Neural cell (in vitro differentiated cells): ENCODE results near the gene CRLF2. TPM values are rescaled to one million over a fixed set of nuclear protein-coding genes. Genes with fewer than 3 reads are reported as not detected.

ENCODE experiments used
- H2AFZ ChIP-seq: fragments of 200-600, 300-800 bp; sonication (generic), shearing (Covaris generic); 2 replicates; pipeline ENCODE4 v1.6.0; 2014; ENCODE audit warnings: low read depth, mild to moderate bottlenecking, antibody characterized with exemption, low read length, moderate library complexity
- H3F3A ChIP-seq: fragments of 200-600 bp; shearing (Covaris generic); 2 replicates; pipeline ENCODE4 v1.6.1; 2016; ENCODE audit warnings: mild to moderate bottlenecking, moderate library complexity, mixed read lengths, antibody characterized with exemption, low read length; ENCODE audit not compliant: insufficient read depth, poor library complexity, severe bottlenecking
- H3K27ac ChIP-seq: fragments of 200-600, 300-800 bp; sonication (generic), shearing (Covaris generic); 2 replicates; pipeline ENCODE4 v1.5.1; 2014; ENCODE audit warnings: mild to moderate bottlenecking, low read length, moderate library complexity
- H3K27me3 ChIP-seq: fragments of 300-800, 200-600 bp; sonication (generic), shearing (Covaris generic); 2 replicates; pipeline ENCODE4 v1.6.0; 2014; ENCODE audit warnings: mild to moderate bottlenecking, low read depth, low read length, moderate library complexity; ENCODE audit not compliant: insufficient read depth
- H3K36me3 ChIP-seq: fragments of 300-800, 200-600 bp; sonication (generic), shearing (Covaris generic); 2 replicates; pipeline ENCODE4 v1.5.1; 2014; ENCODE audit warnings: mild to moderate bottlenecking, antibody characterized with exemption, low read length, moderate library complexity; ENCODE audit not compliant: insufficient read depth
- H3K4me2 ChIP-seq: fragments of 300-800, 200-600 bp; sonication (generic), shearing (Covaris generic); 2 replicates; pipeline ENCODE4 v1.6.0; 2014; ENCODE audit warnings: mild to moderate bottlenecking, low read length
- H3K4me3 ChIP-seq: fragments of 300-800, 200-600 bp; sonication (generic), shearing (Covaris generic); 2 replicates; pipeline ENCODE4 v1.5.1; 2014; ENCODE audit warnings: mild to moderate bottlenecking, low read length, moderate library complexity
- H3K79me2 ChIP-seq: fragments of 200-600 bp; shearing (Covaris generic); replicated peaks from 2 replicates; pipeline ENCODE4 v1.6.0; 2014; ENCODE audit warnings: mild to moderate bottlenecking, low read length, moderate library complexity; ENCODE audit not compliant: insufficient read depth
- H3K9ac ChIP-seq: fragments of 300-800, 200-600 bp; sonication (generic), shearing (Covaris generic); 2 replicates; pipeline ENCODE4 v1.6.1; 2016; ENCODE audit warnings: mild to moderate bottlenecking, low read length, mixed read lengths
- H3K9me2 ChIP-seq: fragments of 200-600 bp; shearing (Covaris generic); 2 replicates; pipeline ENCODE4 v1.6.1; 2016; ENCODE audit warnings: mild to moderate bottlenecking, low read length, mixed read lengths; ENCODE audit not compliant: insufficient read depth
- H3K9me3 ChIP-seq: fragments of 200-600, 300-800 bp; sonication (generic), shearing (Covaris generic); 2 replicates; pipeline ENCODE4 v1.6.1; 2016; ENCODE audit warnings: mild to moderate bottlenecking, mixed run types, low read length, moderate library complexity, mixed read lengths
- H4K20me1 ChIP-seq: fragments of 200-600 bp; shearing (Covaris generic); 2 replicates; pipeline ENCODE4 v1.6.1; 2016; ENCODE audit warnings: mild to moderate bottlenecking, mixed run types; ENCODE audit not compliant: insufficient read depth
- EP300 ChIP-seq: fragments of 450-650 bp; conservative IDR thresholded peaks from 2 replicates; pipeline ENCODE4 v1.6.1; 2014; ENCODE audit warnings: antibody characterized with exemption, mild to moderate bottlenecking, moderate library complexity; ENCODE audit not compliant: poor library complexity, severe bottlenecking
- EZH2 ChIP-seq: fragments of 200-600, 300-800 bp; shearing (Covaris generic), sonication (generic); IDR thresholded peaks from 2 replicates; pipeline ENCODE4 v1.6.1; 2014; ENCODE audit warnings: antibody characterized with exemption, low read length, borderline replicate concordance, mild to moderate bottlenecking; ENCODE audit not compliant: insufficient read depth, poor library complexity, severe bottlenecking
- MXI1 ChIP-seq: fragments of 450-650 bp; conservative IDR thresholded peaks from 2 replicates; pipeline ENCODE4 v1.6.1; 2014; ENCODE audit warnings: antibody characterized with exemption, mild to moderate bottlenecking; ENCODE audit not compliant: poor library complexity, severe bottlenecking
- POLR2AphosphoS5 ChIP-seq: IDR thresholded peaks from 2 replicates; pipeline ENCODE4 v1.6.1; 2012
- RAD21 ChIP-seq: fragments of 450-650 bp; conservative IDR thresholded peaks from 2 replicates; pipeline ENCODE4 v1.6.1; 2014; ENCODE audit warnings: antibody characterized with exemption, mild to moderate bottlenecking, moderate library complexity
- REST ChIP-seq: IDR thresholded peaks from 2 replicates; pipeline ENCODE4 v1.6.1; 2012; ENCODE audit warnings: borderline replicate concordance
- SMC3 ChIP-seq: fragments of 450-650 bp; conservative IDR thresholded peaks from 2 replicates; pipeline ENCODE4 v1.6.1; 2014; ENCODE audit warnings: antibody characterized with exemption, mild to moderate bottlenecking, moderate library complexity; ENCODE audit not compliant: poor library complexity
- TAF1 ChIP-seq: IDR thresholded peaks from 2 replicates; pipeline ENCODE4 v1.6.1; 2012; ENCODE audit warnings: low read depth
- polyA plus RNA-seq: library from polyadenylated mRNA; depleted of rRNA; stranded (reverse); fragments of >200 nt; gene quantifications from 2 replicates; pipeline ENCODE4 v1.2.3, GENCODE V29; 2014
- TF ChIP-seq, protein P1 (sequence below): fragments of 450-650 bp; IDR thresholded peaks from 2 replicates; pipeline ENCODE4 v1.5.1; 2014; ENCODE audit warnings: antibody characterized with exemption, mild to moderate bottlenecking, moderate library complexity; ENCODE audit not compliant: poor library complexity, severe bottlenecking

CRLF2 gene
- polyA plus RNA-seq, 1 donor from 2014 or later: not detected

DNA sequence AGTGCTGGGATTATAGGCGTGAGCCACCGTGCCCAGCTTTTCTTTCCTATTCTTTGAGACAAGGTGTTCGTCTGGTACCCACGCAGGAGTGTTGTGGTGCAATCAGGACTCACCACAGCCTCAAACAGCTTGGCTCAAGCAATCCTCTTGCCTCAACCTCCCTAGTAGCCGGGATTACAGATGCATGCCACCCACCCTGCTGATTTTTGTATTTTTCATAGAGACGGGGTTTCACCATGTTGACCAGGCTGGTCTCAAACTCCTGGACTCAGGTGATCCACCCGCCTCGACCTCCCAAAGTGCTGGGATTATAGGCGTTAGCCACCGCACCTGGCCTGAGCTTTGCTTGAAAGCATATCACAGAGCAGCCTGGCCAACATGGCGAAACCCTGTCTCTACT lies 1.5 kb upstream of the CRLF2 start (continued):
- no peak for TF ChIP-seq REST

DNA sequence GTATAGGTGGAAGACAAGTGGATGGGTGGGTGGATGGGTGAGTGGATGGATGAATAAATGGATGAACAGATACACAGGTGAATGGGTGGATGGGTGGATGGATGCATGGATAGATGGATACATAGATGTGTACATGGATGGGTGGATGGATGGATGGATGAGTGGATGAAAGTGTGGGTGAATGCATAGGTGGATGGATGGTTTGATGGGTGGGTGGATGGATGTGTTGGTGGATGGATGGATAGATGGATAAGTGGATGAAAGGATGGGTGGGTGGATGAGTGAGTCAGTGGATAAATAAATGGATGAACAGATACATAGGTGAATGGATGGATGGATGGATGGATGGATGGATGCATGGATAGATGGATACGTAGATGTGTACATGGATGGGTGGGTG lies 1.6 kb downstream of the CRLF2 start:
- Histone ChIP-seq H3F3A (no peaks in the 10 kb centered on the region), H3K79me2 (no peaks in the 10 kb centered on the region), H2AFZ (no peak overlapping the region), H3K9ac (no peak overlapping the region), H4K20me1 (no peaks in the 10 kb centered on the region), H3K9me2 (no peaks in the 10 kb centered on the region), H3K27me3 (no peaks in the 10 kb centered on the region), H3K36me3 (no peaks in the 10 kb centered on the region), H3K9me3 (no peaks in the 10 kb centered on the region), H3K4me3 (no peak overlapping the region), H3K4me2 (no peak overlapping the region), H3K27ac (no peak overlapping the region)
- TF ChIP-seq, protein P1, sequence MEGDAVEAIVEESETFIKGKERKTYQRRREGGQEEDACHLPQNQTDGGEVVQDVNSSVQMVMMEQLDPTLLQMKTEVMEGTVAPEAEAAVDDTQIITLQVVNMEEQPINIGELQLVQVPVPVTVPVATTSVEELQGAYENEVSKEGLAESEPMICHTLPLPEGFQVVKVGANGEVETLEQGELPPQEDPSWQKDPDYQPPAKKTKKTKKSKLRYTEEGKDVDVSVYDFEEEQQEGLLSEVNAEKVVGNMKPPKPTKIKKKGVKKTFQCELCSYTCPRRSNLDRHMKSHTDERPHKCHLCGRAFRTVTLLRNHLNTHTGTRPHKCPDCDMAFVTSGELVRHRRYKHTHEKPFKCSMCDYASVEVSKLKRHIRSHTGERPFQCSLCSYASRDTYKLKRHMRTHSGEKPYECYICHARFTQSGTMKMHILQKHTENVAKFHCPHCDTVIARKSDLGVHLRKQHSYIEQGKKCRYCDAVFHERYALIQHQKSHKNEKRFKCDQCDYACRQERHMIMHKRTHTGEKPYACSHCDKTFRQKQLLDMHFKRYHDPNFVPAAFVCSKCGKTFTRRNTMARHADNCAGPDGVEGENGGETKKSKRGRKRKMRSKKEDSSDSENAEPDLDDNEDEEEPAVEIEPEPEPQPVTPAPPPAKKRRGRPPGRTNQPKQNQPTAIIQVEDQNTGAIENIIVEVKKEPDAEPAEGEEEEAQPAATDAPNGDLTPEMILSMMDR: no peak
- TF ChIP-seq TAF1 (no peak), REST (no peak), EP300 (no peak), RAD21 (no peak), MXI1 (no peak), EZH2 (no peak), POLR2AphosphoS5 (no peak), SMC3 (no peak)
